ENCODE results near the gene GIMAP6.
"Not testable (repeated sequence)": the region's sequence is repeated elsewhere in the genome, so short reads cannot be mapped to it uniquely, and the experiment has no call there.

Gene GIMAP6

GRCh38 chr7:150645259-150646020 is 13.3 kb upstream of the GIMAP6 start:
- no peak for DNase-seq (ENCODE audit: low spot score)

- no peak for DNase-seq (ENCODE audit: low spot score)
Measured at GRCh38 chr7:150642926-150643325, 10.7 kb upstream of the GIMAP6 start.

GRCh38 chr7:150641854-150642253 is 9.7 kb upstream of the GIMAP6 start:
- no peak for DNase-seq (ENCODE audit: low spot score)

GRCh38 chr7:150633926-150634325 is 1.7 kb upstream of the GIMAP6 start:
- no peak for DNase-seq (ENCODE audit: low spot score)

GRCh38 chr7:150631084-150631826 is 930 bp downstream of the GIMAP6 start:
- DNase-seq (ENCODE audit: low spot score), result no peak

- DNase-seq (ENCODE audit: low spot score), result no peak
Measured at GRCh38 chr7:150629347-150629746, 2.8 kb downstream of the GIMAP6 start.

- DNase-seq (ENCODE audit: low spot score), result no peak
Measured at GRCh38 chr7:150627959-150628358, 4.2 kb downstream of the GIMAP6 start.

- no peak for DNase-seq (ENCODE audit: low spot score)
Measured at GRCh38 chr7:150626696-150627095, 5.5 kb downstream of the GIMAP6 start.

- no peak for DNase-seq (ENCODE audit: low spot score)
Measured at GRCh38 chr7:150621376-150621775, 10.8 kb downstream of the GIMAP6 start.

- no peak for DNase-seq (ENCODE audit: low spot score)
Measured at GRCh38 chr7:150620617-150621371, 11.4 kb downstream of the GIMAP6 start.

- no peak for DNase-seq (ENCODE audit: low spot score)
Measured at GRCh38 chr7:150620061-150620460, 12.1 kb downstream of the GIMAP6 start.

GRCh38 chr7:150615221-150615755 is 16.9 kb downstream of the GIMAP6 start:
- DNase-seq (ENCODE audit: low spot score), result not testable (repeated sequence)

GRCh38 chr7:150614426-150614825 is 17.8 kb downstream of the GIMAP6 start:
- not testable (repeated sequence) for DNase-seq (ENCODE audit: low spot score)

- DNase-seq (ENCODE audit: low spot score), result no peak
Measured at GRCh38 chr7:150613880-150614279, 18.3 kb downstream of the GIMAP6 start.

GRCh38 chr7:150612925-150613324 is 19.3 kb downstream of the GIMAP6 start:
- DNase-seq (ENCODE audit: low spot score), result no peak

- DNase-seq (ENCODE audit: low spot score), result no peak
Measured at GRCh38 chr7:150610233-150610632, 22.0 kb downstream of the GIMAP6 start.

- DNase-seq (ENCODE audit: low spot score), result not testable (repeated sequence)
Measured at GRCh38 chr7:150603600-150603999, 28.6 kb downstream of the GIMAP6 start.

- no peak for DNase-seq (ENCODE audit: low spot score)
Measured at GRCh38 chr7:150595361-150595760, 36.8 kb downstream of the GIMAP6 start.

GRCh38 chr7:150594805-150595204 is 37.4 kb downstream of the GIMAP6 start:
- DNase-seq (ENCODE audit: low spot score), result no peak

GRCh38 chr7:150587551-150587950 is 44.6 kb downstream of the GIMAP6 start:
- DNase-seq (ENCODE audit: low spot score), result no peak

GRCh38 chr7:150586785-150587152 is 45.4 kb downstream of the GIMAP6 start:
- DNase-seq (ENCODE audit: low spot score), result no peak

GRCh38 chr7:150586068-150586784 is 46.0 kb downstream of the GIMAP6 start:
- DNase-seq (ENCODE audit: low spot score), result no peak
